SJSA1 (cell line): ENCODE measurements around the gene LYSMD3. TPM values are rescaled to one million over a fixed set of nuclear protein-coding genes. Genes with fewer than 3 reads are reported as not detected.
A peak's percentile ranks its signal among the peaks of the same experiment; 100 is the strongest.

ENCODE experiments used
- DNase-seq, 2 experiments: peaks; one replicate each; pipeline ENCODE4 v3.0.0-alpha.2; 2015 to 2020; ENCODE audit warnings: low spot score in 2 of 2, low read depth in 1 of 2
- H3K27ac ChIP-seq: fragments of 250-450 bp; sonication (Bioruptor Pico); 2 replicates; pipeline ENCODE4 v1.5.1; 2020; ENCODE audit warnings: mild to moderate bottlenecking, moderate library complexity
- H3K27me3 ChIP-seq: fragments of 250-450 bp; sonication (Bioruptor Pico); replicated peaks from 2 replicates; pipeline ENCODE4 v1.5.1; 2020; ENCODE audit warnings: mild to moderate bottlenecking, moderate library complexity
- H3K36me3 ChIP-seq: fragments of 250-450 bp; sonication (Bioruptor Pico); 2 replicates; pipeline ENCODE4 v1.5.1; 2020; ENCODE audit warnings: mild to moderate bottlenecking
- H3K4me1 ChIP-seq: fragments of 250-450 bp; sonication (Bioruptor Pico); replicated peaks from 2 replicates; pipeline ENCODE4 v1.6.1; 2021; ENCODE audit warnings: mild to moderate bottlenecking
- H3K4me3 ChIP-seq: fragments of 250-450 bp; sonication (Bioruptor Pico); 2 replicates; pipeline ENCODE4 v1.5.1; 2020; ENCODE audit warnings: mild to moderate bottlenecking
- H3K9me3 ChIP-seq: fragments of 250-450 bp; sonication (Bioruptor Pico); replicated peaks from 2 replicates; pipeline ENCODE4 v1.5.1; 2020; ENCODE audit warnings: mild to moderate bottlenecking
- total RNA-seq: library from RNA; depleted of rRNA; stranded (reverse); fragments of >200 nt; shearing (Covaris generic); gene quantifications from 2 replicates; pipeline ENCODE4 v1.2.3, GENCODE V29; 2014

The LYSMD3 gene
- total RNA-seq, 1 experiment from 2014 or later: 20.0 TPM

GRCh38 chr5:90488791-90489190 is 40.6 kb downstream of the LYSMD3 start:
- Histone ChIP-seq H3K27ac (no peak overlapping the region), H3K9me3 (no peaks in the 10 kb centered on the region), H3K36me3 (no peaks in the 10 kb centered on the region), H3K27me3 (no peaks in the 10 kb centered on the region; the same call in 1 of the 2 replicates), H3K4me1 (no peaks in the 10 kb centered on the region), H3K4me3 (no peak overlapping the region)
- DNase-seq: no peak

DNA sequence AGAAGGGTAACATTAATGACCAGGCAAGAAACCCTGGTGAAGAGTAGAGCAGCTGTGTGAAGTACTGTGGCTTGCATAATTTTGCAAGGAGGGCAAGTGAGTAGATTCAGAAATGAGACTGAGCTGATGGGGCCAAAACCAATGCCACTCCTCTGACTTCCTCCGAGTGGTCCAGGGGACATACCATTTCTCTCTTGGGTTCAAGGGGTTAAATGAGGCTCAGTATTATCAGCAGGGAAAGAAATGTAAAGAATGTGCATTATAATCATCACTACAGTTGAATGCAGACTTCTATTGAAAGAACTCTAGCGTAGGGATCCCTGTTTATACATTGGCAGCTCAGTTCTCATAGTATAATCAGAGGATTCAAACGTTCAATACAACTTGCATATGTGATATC is 44.8 kb downstream of the LYSMD3 start:
- Histone ChIP-seq H3K36me3 (no peaks in the 10 kb centered on the region), H3K4me1 (no peaks in the 10 kb centered on the region), H3K27me3 (no peaks in the 10 kb centered on the region; the same call in 1 of the 2 replicates), H3K9me3 (no peaks in the 10 kb centered on the region), H3K4me3 (no peak overlapping the region), H3K27ac (no peak overlapping the region)
- no peak for DNase-seq

DNA sequence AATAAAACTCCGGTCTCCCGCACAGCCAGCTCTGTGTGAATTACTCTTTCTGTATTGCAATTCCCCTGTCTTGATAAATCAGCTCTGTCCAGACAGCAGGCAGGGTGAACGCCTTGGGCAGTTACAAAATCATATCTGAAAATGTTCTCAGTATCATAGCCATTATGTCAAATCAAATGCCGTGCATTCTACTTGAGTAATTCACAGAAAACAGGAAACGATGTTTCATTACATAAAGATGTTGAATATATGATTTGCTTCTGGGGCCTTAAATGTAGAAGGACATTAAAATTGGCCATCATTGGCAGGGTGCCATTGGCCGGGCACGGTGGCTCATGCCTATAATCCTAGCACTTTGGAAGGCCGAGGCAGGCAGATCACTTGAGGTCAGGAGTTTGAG is 46.2 kb downstream of the LYSMD3 start:
- Histone ChIP-seq H3K36me3 (no peaks in the 10 kb centered on the region), H3K27me3 (no peaks in the 10 kb centered on the region; the same call in 1 of the 2 replicates), H3K27ac (no peak overlapping the region), H3K4me3 (no peak overlapping the region), H3K4me1 (no peaks in the 10 kb centered on the region), H3K9me3 (no peaks in the 10 kb centered on the region)
- no peak for DNase-seq

- no peaks in the 10 kb centered on the region for H3K36me3 ChIP-seq
- no peak overlapping the region for H3K27ac ChIP-seq
- DNase-seq: no peak
These were observed 48.7 kb downstream of the LYSMD3 start for GRCh38 chr5:90480699-90481098.

DNA sequence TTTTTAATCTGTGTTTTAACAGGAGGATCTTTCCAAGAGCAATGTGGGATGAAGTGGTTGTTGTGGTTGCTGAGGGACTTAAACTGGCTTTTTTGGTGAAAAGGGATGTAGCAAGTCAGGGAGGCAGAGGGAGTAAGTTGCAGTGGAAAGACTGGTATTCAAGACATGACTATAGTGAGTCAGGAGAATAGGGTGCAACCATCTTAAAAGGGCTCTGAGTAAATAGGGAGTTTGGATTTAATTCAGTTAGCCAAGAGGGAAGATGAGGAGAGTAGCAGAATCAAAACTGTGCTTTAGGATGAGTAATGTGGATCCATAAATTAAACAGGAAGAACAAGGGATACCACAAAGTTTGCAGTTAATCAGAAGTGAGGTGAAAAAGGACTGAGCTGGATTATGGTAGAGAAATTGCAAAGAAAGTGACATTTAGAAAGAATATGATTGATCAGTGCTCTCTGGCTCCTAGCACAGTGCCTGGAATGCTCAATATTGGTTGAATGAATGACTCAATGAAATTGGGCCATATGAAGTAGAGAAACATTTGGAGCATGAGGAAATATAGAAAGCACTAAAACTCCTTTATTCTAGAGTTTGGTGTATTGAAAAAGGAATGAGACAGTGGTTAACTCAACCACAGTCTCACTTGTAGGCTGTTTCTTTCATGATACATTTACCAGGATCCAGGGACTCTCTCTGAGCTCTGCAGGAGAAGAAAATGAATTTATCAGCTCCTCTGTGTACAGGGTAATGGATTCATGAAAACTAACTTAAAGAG is 49.6 kb downstream of the LYSMD3 start:
- no peak overlapping the region for H3K4me3 ChIP-seq
- no peak overlapping the region for H3K27ac ChIP-seq
- no peak for DNase-seq
- peaks cover 4% of the 10 kb centered on the region for H3K4me1 ChIP-seq
- H3K27me3 ChIP-seq: no peaks in the 10 kb centered on the region
- H3K9me3 ChIP-seq: no peaks in the 10 kb centered on the region
- no peaks in the 10 kb centered on the region for H3K36me3 ChIP-seq

More at GRCh38 chr5:90480699-90481098, 48.7 kb downstream of the LYSMD3 start:
- no peaks in the 10 kb centered on the region for H3K9me3 ChIP-seq
- H3K4me1 ChIP-seq: no peaks in the 10 kb centered on the region
- no peaks in the 10 kb centered on the region for H3K27me3 ChIP-seq
- no peak overlapping the region for H3K4me3 ChIP-seq

- no peak for DNase-seq
- Histone ChIP-seq H3K36me3 (0 out of 2 replicates have a peak, but pooled peaks cover 4% of the 10 kb centered on the region), H3K4me1 (peaks cover 17% of the 10 kb centered on the region), H3K4me3 (no peak overlapping the region), H3K9me3 (no peaks in the 10 kb centered on the region), H3K27me3 (no peaks in the 10 kb centered on the region), H3K27ac (no peak overlapping the region)
These were observed 51.7 kb downstream of the LYSMD3 start for GRCh38 chr5:90477621-90478215.

DNA sequence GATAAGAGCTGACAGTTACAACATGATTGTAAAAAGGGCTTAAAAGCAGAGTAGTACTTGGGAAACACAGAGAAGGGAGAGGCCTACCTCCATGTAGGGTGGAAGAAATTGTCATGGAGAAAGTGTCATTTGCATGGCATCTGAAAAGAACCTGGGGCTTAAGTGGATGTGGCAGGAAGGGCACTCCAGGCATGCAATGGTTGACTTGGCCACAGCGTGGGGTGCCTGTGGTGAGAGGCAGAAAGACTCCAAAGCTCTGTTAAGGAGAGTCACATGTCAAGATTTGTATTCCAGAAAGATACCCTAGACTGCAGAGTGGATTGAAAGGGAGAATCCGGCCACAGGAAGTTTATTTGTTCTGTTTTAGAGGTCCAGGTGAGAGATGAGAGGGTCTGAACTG is 52.3 kb downstream of the LYSMD3 start:
- no peaks in the 10 kb centered on the region for H3K9me3 ChIP-seq
- peaks cover 17% of the 10 kb centered on the region for H3K4me1 ChIP-seq
- no peak for DNase-seq
- no peak overlapping the region for H3K27ac ChIP-seq
- H3K4me3 ChIP-seq: no peak overlapping the region
- no peaks in the 10 kb centered on the region for H3K27me3 ChIP-seq
- H3K36me3 ChIP-seq: 0 out of 2 replicates have a peak, but pooled peaks cover 4% of the 10 kb centered on the region

DNA sequence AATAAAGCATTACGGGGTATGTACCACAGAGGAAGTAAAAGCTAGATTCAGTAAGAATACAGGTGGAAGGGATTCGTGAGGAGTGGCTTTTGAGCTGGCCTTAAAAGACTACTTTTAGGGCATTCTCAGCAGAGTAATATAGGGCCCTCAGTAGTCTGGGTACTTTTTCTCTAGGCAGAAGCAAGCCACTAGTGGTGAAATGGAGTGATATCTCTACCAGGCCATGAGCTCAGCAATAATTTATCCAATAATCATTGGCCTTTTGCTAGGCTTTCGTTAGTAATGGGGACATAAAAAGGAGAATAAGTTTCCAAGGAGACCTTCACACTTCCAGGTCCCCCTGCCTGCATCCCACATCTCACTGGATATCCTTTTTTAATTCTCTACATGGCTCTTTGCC is 53.0 kb downstream of the LYSMD3 start:
- H3K27ac ChIP-seq: no peak overlapping the region
- no peak for DNase-seq
- H3K27me3 ChIP-seq: no peaks in the 10 kb centered on the region
- H3K4me3 ChIP-seq: no peak overlapping the region
- peaks cover 17% of the 10 kb centered on the region for H3K4me1 ChIP-seq
- H3K9me3 ChIP-seq: no peaks in the 10 kb centered on the region
- 0 out of 2 replicates have a peak, but pooled peaks cover 4% of the 10 kb centered on the region for H3K36me3 ChIP-seq

DNA sequence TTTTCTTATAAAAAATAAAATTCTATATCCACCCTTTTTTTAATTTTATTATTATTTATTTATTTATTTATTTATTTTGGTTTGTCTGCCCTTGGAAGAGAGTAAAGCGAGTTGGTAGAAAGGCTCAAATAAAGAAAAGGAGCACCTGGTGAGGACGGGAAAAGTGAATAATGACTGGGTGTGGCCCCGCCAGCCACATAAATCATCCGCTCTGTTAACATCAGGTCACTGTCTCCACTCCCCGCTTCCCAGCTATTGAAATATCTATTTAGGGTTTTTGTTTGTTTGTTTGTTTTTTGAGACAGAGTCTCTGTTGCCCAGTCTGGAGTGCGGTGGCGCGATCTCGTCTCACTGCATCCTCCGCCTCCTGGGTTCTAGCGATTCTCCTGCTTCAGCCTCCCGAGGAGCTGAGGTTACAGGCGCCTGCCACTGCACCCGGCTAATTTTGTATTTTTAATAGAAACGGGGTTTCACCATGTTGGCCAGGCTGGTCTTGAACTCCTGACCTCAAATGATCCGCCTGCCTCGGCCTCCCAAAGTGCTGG is 53.9 kb downstream of the LYSMD3 start:
- Histone ChIP-seq H3K9me3 (no peaks in the 10 kb centered on the region), H3K27ac (no peak overlapping the region), H3K4me1 (peaks cover 17% of the 10 kb centered on the region), H3K27me3 (no peaks in the 10 kb centered on the region), H3K36me3 (0 out of 2 replicates have a peak, but pooled peaks cover 4% of the 10 kb centered on the region), H3K4me3 (no peak overlapping the region)
- no peak for DNase-seq

DNA sequence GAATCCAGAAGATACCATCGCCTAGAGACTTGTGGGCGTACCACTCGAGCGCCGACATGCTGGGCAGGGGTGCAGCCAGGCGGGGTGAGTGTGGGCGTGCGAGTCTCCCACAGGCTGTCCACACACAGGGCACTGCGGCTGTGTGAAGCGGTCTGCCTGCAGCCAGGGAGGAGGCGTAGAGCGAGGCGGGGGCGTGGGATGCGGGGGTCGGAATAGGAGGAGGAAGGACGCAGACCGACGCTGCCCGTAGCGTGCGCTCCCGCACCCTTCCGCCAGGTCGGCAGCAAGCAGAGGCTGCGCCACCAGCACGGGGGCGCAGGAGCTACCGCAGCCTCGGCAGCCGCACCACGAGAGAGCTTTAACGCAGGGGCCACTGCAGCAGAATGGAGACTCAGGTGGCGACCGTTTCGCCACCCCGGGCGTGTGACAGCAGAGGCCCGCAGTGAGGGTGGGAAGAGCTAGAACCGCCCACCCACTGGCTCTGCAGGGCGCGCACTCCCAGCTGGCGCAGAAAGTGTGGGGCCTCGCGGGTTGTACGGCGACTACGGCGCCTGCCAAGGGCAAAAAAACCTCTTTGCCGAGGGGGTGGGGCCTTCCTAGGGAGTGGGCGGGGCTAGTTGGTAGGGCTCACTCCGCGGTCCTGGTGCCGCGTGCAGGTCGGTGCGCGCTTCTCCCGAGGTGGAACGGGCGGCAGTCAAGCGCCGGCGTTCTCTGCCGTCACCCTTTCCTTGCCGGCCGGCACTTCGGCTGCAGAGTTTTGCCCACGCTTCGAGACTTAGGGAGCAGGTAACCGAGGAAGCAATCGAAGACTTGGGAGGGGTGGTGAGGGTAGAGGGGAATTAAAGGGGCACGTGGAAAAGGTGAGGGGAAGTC is 54.9 kb downstream of the LYSMD3 start, which contains the start of the genes MBLAC2 and POLR3G:
Gene MBLAC2, minus strand, starts transcription at position 537 of the 873 bp plus-strand sequence. Its CDS starts 479 bp downstream, at position 58.
Gene POLR3G, plus strand, starts transcription at position 630 of the 873 bp plus-strand sequence. CDS start 10,704 bp downstream, outside the sequence.
- Histone ChIP-seq H3K9me3 (no peaks in the 10 kb centered on the region), H3K36me3 (0 out of 2 replicates have a peak, but pooled peaks cover 4% of the 10 kb centered on the region), H3K27ac (no peak within 1 kb of the TSS), H3K27me3 (no peaks in the 10 kb centered on the region), H3K4me1 (peaks cover 17% of the 10 kb centered on the region), H3K4me3 (peak within 1 kb of the TSS; percentile 77)
- DNase-seq: peak; percentile 92 to 93

- Histone ChIP-seq H3K4me1 (peaks cover 17% of the 10 kb centered on the region), H3K4me3 (peak overlapping the region; percentile 77), H3K27ac (no peak overlapping the region), H3K27me3 (no peaks in the 10 kb centered on the region), H3K9me3 (no peaks in the 10 kb centered on the region), H3K36me3 (0 out of 2 replicates have a peak, but pooled peaks cover 4% of the 10 kb centered on the region)
- peak in 1 of 2 experiments; percentile 47 for DNase-seq
These were observed 55.8 kb downstream of the LYSMD3 start for GRCh38 chr5:90473396-90474234.

DNA sequence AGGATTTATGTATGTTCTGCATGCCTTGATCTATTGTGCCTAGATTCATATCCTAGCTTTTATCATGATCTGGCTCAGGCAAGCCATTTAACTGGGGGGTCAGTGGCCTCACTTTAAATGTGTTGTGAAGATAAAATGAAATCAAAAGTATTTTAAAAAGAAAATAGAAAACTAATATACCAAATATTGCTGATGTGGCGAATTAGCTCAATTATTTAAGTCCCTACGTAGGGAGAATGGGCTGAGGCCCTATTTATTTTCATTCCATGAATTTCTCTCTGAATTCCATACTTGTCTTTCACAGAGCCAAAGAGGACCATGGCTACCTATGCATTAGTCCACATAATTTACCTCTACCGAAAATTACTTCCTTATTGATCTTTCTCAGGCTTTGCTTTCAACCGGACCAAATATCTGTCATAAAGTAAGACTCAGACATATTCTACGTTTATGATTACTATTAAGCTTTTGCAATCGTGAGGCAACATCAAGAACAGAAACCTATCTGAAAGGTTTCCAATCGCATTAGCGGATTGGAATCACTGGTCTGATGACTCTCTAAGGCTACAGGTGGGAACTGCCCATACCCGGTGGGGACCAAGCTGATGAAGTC is 56.5 kb downstream of the LYSMD3 start:
- Histone ChIP-seq H3K4me1 (peaks cover 17% of the 10 kb centered on the region), H3K36me3 (0 out of 2 replicates have a peak, but pooled peaks cover 4% of the 10 kb centered on the region), H3K9me3 (no peaks in the 10 kb centered on the region), H3K4me3 (peak overlapping the region; percentile 77), H3K27me3 (no peaks in the 10 kb centered on the region), H3K27ac (no peak overlapping the region)
- DNase-seq: no peak
